ENCODE measurements around the gene GALNT16. TPM values are rescaled to one million over a fixed set of nuclear protein-coding genes. Genes with fewer than 3 reads are reported as not detected.
A peak's percentile ranks its signal among the peaks of the same experiment; 100 is the strongest.

The GALNT16 gene
- total and polyA plus RNA-seq, 2 experiments from 2014 or later = 1.7 to 2.6 TPM

DNA sequence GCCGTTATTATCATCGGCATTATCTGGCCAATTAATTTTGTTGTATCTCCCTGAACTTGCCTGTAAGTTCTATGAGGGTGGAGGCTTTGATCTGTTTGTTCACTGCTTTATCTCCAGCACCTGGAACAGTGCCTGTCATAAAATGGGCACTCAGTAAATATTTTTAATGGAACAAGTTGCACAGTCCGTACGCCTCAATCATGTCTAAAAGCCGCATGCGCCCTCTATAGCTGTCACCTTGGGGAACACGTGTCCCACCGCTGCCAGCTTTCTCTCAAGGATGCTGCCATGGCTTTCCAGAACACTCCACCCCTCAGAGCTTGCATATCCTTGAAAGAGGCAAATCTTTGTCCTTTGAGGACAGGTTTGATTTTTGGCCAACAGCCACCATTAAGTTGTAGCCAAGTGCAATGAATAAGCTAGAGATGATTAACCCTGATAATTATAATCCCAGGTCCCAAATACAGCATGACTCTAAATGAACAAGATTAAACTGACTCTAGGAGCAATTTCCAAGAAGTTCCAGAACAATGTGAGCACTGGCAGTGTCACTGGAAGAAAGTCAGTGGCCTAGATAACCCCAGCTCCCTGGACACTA lies 83.1 kb downstream of the GALNT16 start:
- H2AFZ ChIP-seq = no peak overlapping the region
- no peaks in the 10 kb centered on the region for H4K20me1 ChIP-seq (ENCODE audit: insufficient read depth, poor library complexity, severe bottlenecking)
- H3K4me1 ChIP-seq (ENCODE audit: insufficient read depth) = no peaks in the 10 kb centered on the region
- no peaks in the 10 kb centered on the region for H3K9me3 ChIP-seq (ENCODE audit: low read depth)
- no peaks in the 10 kb centered on the region for H3K36me3 ChIP-seq (replicated peaks; ENCODE audit: insufficient read depth, low read depth)
- TF ChIP-seq CTCF (IDR thresholded peaks at IDR 0.05; ENCODE audit: poor library complexity) (no peak), EZH2 (IDR thresholded peaks at IDR 0.05; ENCODE audit: borderline replicate concordance) (no peak), EZH2phosphoT487 (IDR thresholded peaks at IDR 0.05; ENCODE audit: low read depth, severe bottlenecking, unreplicated experiment) (no peak)
- no peak overlapping the region for H3K4me2 ChIP-seq
- WGBS (ENCODE audit: low lambda C conversion rate, missing lambda C conversion rate) = 77% methylated on average over 8 of the region's 8 CpGs
- peak; percentile 27 for DNase-seq (ENCODE audit: low spot score)
- H3K4me3 ChIP-seq = no peak overlapping the region
- H3K27me3 ChIP-seq = no peaks in the 10 kb centered on the region
- no peaks in the 10 kb centered on the region for H3K79me2 ChIP-seq
- H3K9me2 ChIP-seq (replicated peaks; ENCODE audit: insufficient read depth) = no peaks in the 10 kb centered on the region
- no peak overlapping the region for H3K27ac ChIP-seq

GRCh38 chr14:69344171-69344570 lies 84.2 kb downstream of the GALNT16 start:
- no peak for TF ChIP-seq CTCF (IDR thresholded peaks at IDR 0.05; ENCODE audit: poor library complexity)
- TF ChIP-seq EZH2 (IDR thresholded peaks at IDR 0.05; ENCODE audit: borderline replicate concordance) = no peak
- no peak overlapping the region for H3K4me2 ChIP-seq
- H3K27me3 ChIP-seq = no peaks in the 10 kb centered on the region
- DNase-seq (ENCODE audit: low spot score) = no peak
- 84% methylated on average over 3 of the region's 3 CpGs for WGBS (ENCODE audit: low lambda C conversion rate, missing lambda C conversion rate)
- H3K79me2 ChIP-seq = no peaks in the 10 kb centered on the region
- H3K4me1 ChIP-seq (ENCODE audit: insufficient read depth) = no peaks in the 10 kb centered on the region
- H3K9me2 ChIP-seq (replicated peaks; ENCODE audit: insufficient read depth) = no peaks in the 10 kb centered on the region
- no peaks in the 10 kb centered on the region for H4K20me1 ChIP-seq (ENCODE audit: insufficient read depth, poor library complexity, severe bottlenecking)
- no peaks in the 10 kb centered on the region for H3K36me3 ChIP-seq (replicated peaks; ENCODE audit: insufficient read depth, low read depth)
- no peaks in the 10 kb centered on the region for H3K9me3 ChIP-seq (ENCODE audit: low read depth)
- no peak overlapping the region for H3K27ac ChIP-seq
- no peak overlapping the region for H3K4me3 ChIP-seq
- H2AFZ ChIP-seq = no peak overlapping the region

- Histone ChIP-seq H3K27me3 (no peaks in the 10 kb centered on the region), H2AFZ (no peak overlapping the region), H3K9me2 (replicated peaks; ENCODE audit: insufficient read depth) (no peaks in the 10 kb centered on the region), H3K4me1 (ENCODE audit: insufficient read depth) (no peaks in the 10 kb centered on the region), H3K4me2 (no peak overlapping the region), H4K20me1 (ENCODE audit: insufficient read depth, poor library complexity, severe bottlenecking) (no peaks in the 10 kb centered on the region), H3K27ac (no peak overlapping the region), H3K36me3 (replicated peaks; ENCODE audit: insufficient read depth, low read depth) (no peaks in the 10 kb centered on the region), H3K4me3 (no peak overlapping the region), H3K79me2 (no peaks in the 10 kb centered on the region), H3K9me3 (ENCODE audit: low read depth) (no peaks in the 10 kb centered on the region)
- no peak for TF ChIP-seq EZH2 (IDR thresholded peaks at IDR 0.05; ENCODE audit: borderline replicate concordance)
- no peak for TF ChIP-seq EZH2phosphoT487 (IDR thresholded peaks at IDR 0.05; ENCODE audit: low read depth, severe bottlenecking, unreplicated experiment)
- TF ChIP-seq CTCF (IDR thresholded peaks at IDR 0.05; ENCODE audit: poor library complexity) = no peak
- DNase-seq (ENCODE audit: low spot score) = peak; percentile 52
- WGBS (ENCODE audit: low lambda C conversion rate, missing lambda C conversion rate) = 29% methylated on average over 4 of the region's 4 CpGs
Measured at GRCh38 chr14:69345402-69345801, 85.4 kb downstream of the GALNT16 start.
